Measurements from ENCODE around the gene KMT5B. TPM values are rescaled to one million over a fixed set of nuclear protein-coding genes. Genes with fewer than 3 reads are reported as not detected.

Gene KMT5B
- total RNA-seq, 1 experiment from 2014 or later, result 45.7 TPM

DNA sequence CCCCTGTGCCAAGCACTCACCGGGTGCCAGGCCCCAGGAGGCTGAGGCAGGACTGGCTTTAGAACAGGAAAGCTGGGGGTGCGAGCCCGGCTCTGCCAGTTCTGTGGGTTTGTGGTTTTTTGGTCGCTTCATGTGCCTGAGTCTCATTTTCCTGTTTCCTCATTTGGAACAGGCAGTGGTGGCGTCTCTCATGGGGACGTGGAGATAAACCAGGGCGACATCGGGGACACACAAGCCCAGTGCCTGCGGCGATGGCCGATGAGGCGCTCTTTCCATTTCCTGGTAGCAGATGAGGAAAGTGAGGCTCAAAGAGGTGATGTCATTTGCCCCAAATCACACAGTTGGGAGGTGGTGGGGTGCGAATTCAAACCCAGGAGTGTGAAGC, 71.1 kb downstream of the KMT5B start:
- intact Hi-C loops (cut with micrococcal nuclease; ENCODE audit: unreplicated experiment), result no loop called here
- H3K4me3 ChIP-seq, result no peak overlapping the region
- H3K4me2 ChIP-seq, result no peak overlapping the region
- TF ChIP-seq, protein P1, sequence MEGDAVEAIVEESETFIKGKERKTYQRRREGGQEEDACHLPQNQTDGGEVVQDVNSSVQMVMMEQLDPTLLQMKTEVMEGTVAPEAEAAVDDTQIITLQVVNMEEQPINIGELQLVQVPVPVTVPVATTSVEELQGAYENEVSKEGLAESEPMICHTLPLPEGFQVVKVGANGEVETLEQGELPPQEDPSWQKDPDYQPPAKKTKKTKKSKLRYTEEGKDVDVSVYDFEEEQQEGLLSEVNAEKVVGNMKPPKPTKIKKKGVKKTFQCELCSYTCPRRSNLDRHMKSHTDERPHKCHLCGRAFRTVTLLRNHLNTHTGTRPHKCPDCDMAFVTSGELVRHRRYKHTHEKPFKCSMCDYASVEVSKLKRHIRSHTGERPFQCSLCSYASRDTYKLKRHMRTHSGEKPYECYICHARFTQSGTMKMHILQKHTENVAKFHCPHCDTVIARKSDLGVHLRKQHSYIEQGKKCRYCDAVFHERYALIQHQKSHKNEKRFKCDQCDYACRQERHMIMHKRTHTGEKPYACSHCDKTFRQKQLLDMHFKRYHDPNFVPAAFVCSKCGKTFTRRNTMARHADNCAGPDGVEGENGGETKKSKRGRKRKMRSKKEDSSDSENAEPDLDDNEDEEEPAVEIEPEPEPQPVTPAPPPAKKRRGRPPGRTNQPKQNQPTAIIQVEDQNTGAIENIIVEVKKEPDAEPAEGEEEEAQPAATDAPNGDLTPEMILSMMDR (conservative IDR thresholded peaks at IDR 0.05), result no peak
- TF ChIP-seq EZH2 (IDR thresholded peaks at IDR 0.05; ENCODE audit: low read depth), result no peak
- H3K27ac ChIP-seq, result no peak overlapping the region
- H3K9me3 ChIP-seq (ENCODE audit: insufficient read depth, low read depth), result no peaks in the 10 kb centered on the region
- H3K4me1 ChIP-seq (replicated peaks; ENCODE audit: insufficient read depth), result peaks cover 37% of the 10 kb centered on the region
- DNase-seq, result peak; percentile 62 to 81
- no peaks in the 10 kb centered on the region for H3K9me2 ChIP-seq (ENCODE audit: insufficient read depth)
- BruUV-seq (replicated peaks), result no TSS peak
- H3K79me2 ChIP-seq (ENCODE audit: low read depth), result no peaks in the 10 kb centered on the region
- H3F3A ChIP-seq (ENCODE audit: insufficient read depth, low read depth), result peaks cover 17% of the 10 kb centered on the region
- no peak overlapping the region for H2AFZ ChIP-seq
- H4K20me1 ChIP-seq (ENCODE audit: insufficient read depth), result no peaks in the 10 kb centered on the region
- H3K27me3 ChIP-seq (ENCODE audit: insufficient read depth, low read depth), result no peaks in the 10 kb centered on the region
- POLR2A ChIA-PET (ENCODE audit: unreplicated experiment), result interaction anchor here (0.5 to 0.7 kb wide), 3 partner anchors 15 to 70 kb away, joined by 4 to 9 read pairs (median 6); no protein-coding TSS in a partner anchor
- CTCF ChIA-PET, result interaction anchor here (0.6 kb wide), 1 partner anchor 15 kb away, joined by 3 read pairs; no protein-coding TSS in a partner anchor
- no peaks in the 10 kb centered on the region for H3K36me3 ChIP-seq (ENCODE audit: low read depth)

DNA sequence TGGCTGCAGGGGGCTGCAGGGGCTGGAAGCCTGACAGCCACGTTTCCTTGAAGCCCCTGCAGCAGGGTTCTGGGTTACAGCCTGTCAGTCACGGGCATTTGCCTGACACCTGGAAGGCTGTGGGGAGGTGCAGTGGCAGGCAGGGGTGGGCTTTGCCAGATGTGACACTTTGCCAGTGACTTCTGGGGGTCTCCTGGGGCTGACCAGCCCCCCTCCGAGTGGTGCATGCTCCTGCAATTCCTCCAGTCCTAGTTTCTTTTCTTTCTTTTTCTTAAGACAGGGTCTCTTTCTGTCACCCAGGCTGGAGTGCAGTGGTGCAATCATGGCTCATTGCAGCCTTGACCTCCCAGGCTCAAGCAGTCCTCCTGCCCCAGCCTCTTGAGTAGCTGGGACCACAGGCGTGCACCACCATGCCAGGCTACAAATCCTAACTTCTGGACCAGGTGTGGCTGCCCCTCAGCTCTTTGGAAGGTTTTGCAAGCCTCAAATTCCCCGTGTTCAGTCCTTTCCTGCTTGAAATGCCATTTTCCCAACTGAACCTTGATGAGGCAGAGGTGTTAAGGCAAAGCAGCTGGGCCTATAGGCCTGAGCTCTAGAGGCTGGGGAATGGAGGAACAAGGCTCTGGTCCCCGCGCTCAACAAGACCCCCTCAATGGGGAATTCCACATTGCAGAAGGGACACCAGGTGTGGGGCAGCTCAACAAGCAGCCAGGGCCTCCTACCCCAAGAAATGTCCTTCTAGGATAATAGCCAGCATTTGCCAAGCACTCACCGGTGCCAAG, 71.7 kb downstream of the KMT5B start:
- DNase-seq, result peak in 1 of 2 experiments; percentile 26
- ChIA-PET POLR2A (ENCODE audit: unreplicated experiment) (interaction anchor here (0.6 to 0.7 kb wide), 2 partner anchors 14 to 32 kb away, joined by 4 to 6 read pairs; no protein-coding TSS in a partner anchor), CTCF (interaction anchor here (0.6 kb wide), 1 partner anchor 15 kb away, joined by 3 read pairs; no protein-coding TSS in a partner anchor)
- Histone ChIP-seq H3K4me2 (no peak overlapping the region), H3K79me2 (ENCODE audit: low read depth) (no peaks in the 10 kb centered on the region), H3K27ac (no peak overlapping the region), H3F3A (ENCODE audit: insufficient read depth, low read depth) (peaks cover 11% of the 10 kb centered on the region), H4K20me1 (ENCODE audit: insufficient read depth) (no peaks in the 10 kb centered on the region), H3K9me3 (ENCODE audit: insufficient read depth, low read depth) (no peaks in the 10 kb centered on the region), H3K4me3 (no peak overlapping the region), H2AFZ (no peak overlapping the region), H3K4me1 (replicated peaks; ENCODE audit: insufficient read depth) (peaks cover 31% of the 10 kb centered on the region), H3K36me3 (ENCODE audit: low read depth) (no peaks in the 10 kb centered on the region), H3K27me3 (ENCODE audit: insufficient read depth, low read depth) (no peaks in the 10 kb centered on the region), H3K9me2 (ENCODE audit: insufficient read depth) (no peaks in the 10 kb centered on the region)
- intact Hi-C loops (cut with micrococcal nuclease; ENCODE audit: unreplicated experiment), result no loop called here
- TF ChIP-seq, protein P1 (conservative IDR thresholded peaks at IDR 0.05), result no peak
- TF ChIP-seq EZH2 (IDR thresholded peaks at IDR 0.05; ENCODE audit: low read depth), result no peak
- BruUV-seq (replicated peaks), result no TSS peak

- Histone ChIP-seq H3K27me3 (ENCODE audit: insufficient read depth, low read depth) (no peaks in the 10 kb centered on the region), H3K4me1 (replicated peaks; ENCODE audit: insufficient read depth) (peaks cover 23% of the 10 kb centered on the region), H3K4me3 (no peak overlapping the region), H3K36me3 (ENCODE audit: low read depth) (no peaks in the 10 kb centered on the region), H3K4me2 (no peak overlapping the region), H3K9me2 (ENCODE audit: insufficient read depth) (no peaks in the 10 kb centered on the region), H4K20me1 (ENCODE audit: insufficient read depth) (no peaks in the 10 kb centered on the region), H3K27ac (no peak overlapping the region), H3F3A (ENCODE audit: insufficient read depth, low read depth) (peaks cover 4% of the 10 kb centered on the region; the same call in 1 of the 2 replicates), H3K79me2 (ENCODE audit: low read depth) (no peaks in the 10 kb centered on the region), H2AFZ (no peak overlapping the region), H3K9me3 (ENCODE audit: insufficient read depth, low read depth) (peaks cover 3% of the 10 kb centered on the region; the same call in 1 of the 2 replicates)
- ChIA-PET POLR2A (ENCODE audit: unreplicated experiment) (interaction anchor here (0.6 kb wide), 1 partner anchor 195 kb away, joined by 7 read pairs; no protein-coding TSS in a partner anchor), CTCF (no interaction called here)
- TF ChIP-seq, protein P1 (conservative IDR thresholded peaks at IDR 0.05), result no peak
- no peak for TF ChIP-seq EZH2 (IDR thresholded peaks at IDR 0.05; ENCODE audit: low read depth)
- BruUV-seq (replicated peaks), result no TSS peak
- intact Hi-C loops (cut with micrococcal nuclease; ENCODE audit: unreplicated experiment), result no loop called here
- DNase-seq, result peak in 1 of 2 experiments; percentile 9
Observed at GRCh38 chr11:68140496-68141245, 72.4 kb downstream of the KMT5B start.

Measured in PC-9 (cell line).